HG02610 (cell line): ENCODE data around the gene DGKQ.

Experiments
- ATAC-seq: cut with Tn5 transposase; IDR thresholded peaks from one replicate; pipeline ENCODE4 v1.9.1; 2021; ENCODE audit warnings: mild to moderate bottlenecking, moderate library complexity; ENCODE audit not compliant: unreplicated experiment

DGKQ gene

GRCh38 chr4:996997-997374 lies 23.6 kb upstream of the DGKQ start:
- no peak for ATAC-seq

- ATAC-seq, result no peak
Observed at GRCh38 chr4:996030-996996, 22.9 kb upstream of the DGKQ start.

GRCh38 chr4:995311-996026 lies 22.1 kb upstream of the DGKQ start:
- no peak for ATAC-seq

- no peak for ATAC-seq
Observed at GRCh38 chr4:993111-994029, 20.0 kb upstream of the DGKQ start, which contains the start of gene SLC26A1. Gene SLC26A1 (minus strand): TSS chr4:993404. CDS start chr4:991703, 1,701 bp downstream.

- no peak for ATAC-seq
Observed at GRCh38 chr4:992297-993110, 19.1 kb upstream of the DGKQ start.

GRCh38 chr4:991451-992296 lies 18.3 kb upstream of the DGKQ start:
- no peak for ATAC-seq

- no peak for ATAC-seq
Observed at GRCh38 chr4:990746-991367, 17.5 kb upstream of the DGKQ start.

GRCh38 chr4:989722-990471 lies 16.5 kb upstream of the DGKQ start:
- ATAC-seq, result no peak

- no peak for ATAC-seq
Observed at GRCh38 chr4:988726-989721, 15.7 kb upstream of the DGKQ start.

GRCh38 chr4:987624-988513 lies 14.5 kb upstream of the DGKQ start:
- ATAC-seq, result no peak

GRCh38 chr4:986879-987623 lies 13.7 kb upstream of the DGKQ start, which contains the start of gene IDUA:
Gene IDUA (plus strand): TSS chr4:987044. CDS start chr4:987085, 41 bp downstream.
- ATAC-seq, result peak; percentile 66

- ATAC-seq, result no peak
Observed at GRCh38 chr4:986428-986878, 13.1 kb upstream of the DGKQ start.

GRCh38 chr4:985123-985830 lies 11.9 kb upstream of the DGKQ start:
- no peak for ATAC-seq

- ATAC-seq, result no peak
Observed at GRCh38 chr4:984336-985054, 11.1 kb upstream of the DGKQ start.
